ENCODE data around the gene C19orf47.

Gene C19orf47

DNA sequence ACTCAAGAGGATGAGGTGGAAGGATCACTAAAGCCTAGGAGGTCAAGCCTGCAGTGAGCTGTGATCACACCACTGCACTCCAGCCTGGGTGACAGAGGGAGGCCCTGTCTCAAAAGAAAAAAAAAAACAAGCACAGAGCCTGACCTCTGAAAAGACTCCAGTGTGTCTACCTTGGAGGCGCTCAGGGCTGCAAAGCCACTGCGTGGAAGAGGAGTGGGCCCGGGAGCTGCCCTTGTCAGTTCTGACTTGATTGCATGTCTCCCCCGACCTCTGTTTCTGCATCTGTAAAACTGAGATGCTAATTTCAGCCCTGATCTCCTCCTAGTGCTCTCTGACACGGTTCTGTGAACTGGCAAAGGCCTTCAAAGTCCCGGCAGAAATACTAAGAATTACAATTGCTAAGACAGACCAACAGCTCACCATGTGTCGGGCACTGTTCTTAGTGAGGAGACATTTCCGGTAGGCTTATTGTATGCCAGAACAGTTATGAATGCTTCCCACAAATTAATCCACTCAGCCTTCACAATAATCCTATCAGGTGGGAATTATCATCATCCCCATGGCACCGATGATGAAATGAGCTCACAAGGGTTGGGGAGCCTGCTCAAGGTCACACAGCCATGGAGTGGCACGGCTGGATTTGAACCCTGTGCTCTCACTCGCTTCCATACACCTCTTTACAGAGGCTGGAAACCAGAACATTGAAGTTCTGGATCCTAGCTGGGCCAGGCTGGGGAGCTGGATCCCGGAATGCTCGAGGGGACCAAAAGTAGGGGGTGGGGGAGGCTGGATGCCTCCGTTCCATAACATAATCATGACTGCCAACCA lies 66.6 kb downstream of the C19orf47 start:
- peaks cover 82% of the 10 kb centered on the region for H3K79me2 ChIP-seq (ENCODE audit: insufficient read depth, low read length)
- no peaks in the 10 kb centered on the region for H3K27me3 ChIP-seq (ENCODE audit: insufficient read depth, low read length, poor library complexity, severe bottlenecking)
- H3K4me2 ChIP-seq (ENCODE audit: low read depth, low read length, poor library complexity, severe bottlenecking), result peak overlapping the region; percentile 96
- TF ChIP-seq, protein P1, sequence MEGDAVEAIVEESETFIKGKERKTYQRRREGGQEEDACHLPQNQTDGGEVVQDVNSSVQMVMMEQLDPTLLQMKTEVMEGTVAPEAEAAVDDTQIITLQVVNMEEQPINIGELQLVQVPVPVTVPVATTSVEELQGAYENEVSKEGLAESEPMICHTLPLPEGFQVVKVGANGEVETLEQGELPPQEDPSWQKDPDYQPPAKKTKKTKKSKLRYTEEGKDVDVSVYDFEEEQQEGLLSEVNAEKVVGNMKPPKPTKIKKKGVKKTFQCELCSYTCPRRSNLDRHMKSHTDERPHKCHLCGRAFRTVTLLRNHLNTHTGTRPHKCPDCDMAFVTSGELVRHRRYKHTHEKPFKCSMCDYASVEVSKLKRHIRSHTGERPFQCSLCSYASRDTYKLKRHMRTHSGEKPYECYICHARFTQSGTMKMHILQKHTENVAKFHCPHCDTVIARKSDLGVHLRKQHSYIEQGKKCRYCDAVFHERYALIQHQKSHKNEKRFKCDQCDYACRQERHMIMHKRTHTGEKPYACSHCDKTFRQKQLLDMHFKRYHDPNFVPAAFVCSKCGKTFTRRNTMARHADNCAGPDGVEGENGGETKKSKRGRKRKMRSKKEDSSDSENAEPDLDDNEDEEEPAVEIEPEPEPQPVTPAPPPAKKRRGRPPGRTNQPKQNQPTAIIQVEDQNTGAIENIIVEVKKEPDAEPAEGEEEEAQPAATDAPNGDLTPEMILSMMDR (conservative IDR thresholded peaks at IDR 0.05; ENCODE audit: low read length), result no peak
- no peak for TF ChIP-seq EZH2phosphoT487 (IDR thresholded peaks at IDR 0.05; ENCODE audit: borderline replicate concordance)
- H3K9me3 ChIP-seq (ENCODE audit: insufficient read depth, low read depth, low read length), result no peaks in the 10 kb centered on the region
- H3K4me3 ChIP-seq (ENCODE audit: low read length, poor library complexity, severe bottlenecking), result peak overlapping the region; percentile 25
- no peak overlapping the region for H2AFZ ChIP-seq (ENCODE audit: low read length)
- peak overlapping the region; percentile 91 for H3K9ac ChIP-seq (ENCODE audit: low read depth, low read length, poor library complexity, severe bottlenecking)
- no peaks in the 10 kb centered on the region for H3K9me2 ChIP-seq (replicated peaks; ENCODE audit: low read depth, low read length)
- no peaks in the 10 kb centered on the region for H3K36me3 ChIP-seq (ENCODE audit: insufficient read depth, low read length)
- peaks cover 65% of the 10 kb centered on the region for H4K20me1 ChIP-seq (ENCODE audit: insufficient read depth, low read length, poor library complexity, severe bottlenecking)
- H3F3A ChIP-seq (ENCODE audit: low read depth), result peaks cover 3% of the 10 kb centered on the region; the same call in 1 of the 2 replicates
- peaks cover 54% of the 10 kb centered on the region for H3K4me1 ChIP-seq (ENCODE audit: insufficient read depth, low read length, poor library complexity, severe bottlenecking)

DNA sequence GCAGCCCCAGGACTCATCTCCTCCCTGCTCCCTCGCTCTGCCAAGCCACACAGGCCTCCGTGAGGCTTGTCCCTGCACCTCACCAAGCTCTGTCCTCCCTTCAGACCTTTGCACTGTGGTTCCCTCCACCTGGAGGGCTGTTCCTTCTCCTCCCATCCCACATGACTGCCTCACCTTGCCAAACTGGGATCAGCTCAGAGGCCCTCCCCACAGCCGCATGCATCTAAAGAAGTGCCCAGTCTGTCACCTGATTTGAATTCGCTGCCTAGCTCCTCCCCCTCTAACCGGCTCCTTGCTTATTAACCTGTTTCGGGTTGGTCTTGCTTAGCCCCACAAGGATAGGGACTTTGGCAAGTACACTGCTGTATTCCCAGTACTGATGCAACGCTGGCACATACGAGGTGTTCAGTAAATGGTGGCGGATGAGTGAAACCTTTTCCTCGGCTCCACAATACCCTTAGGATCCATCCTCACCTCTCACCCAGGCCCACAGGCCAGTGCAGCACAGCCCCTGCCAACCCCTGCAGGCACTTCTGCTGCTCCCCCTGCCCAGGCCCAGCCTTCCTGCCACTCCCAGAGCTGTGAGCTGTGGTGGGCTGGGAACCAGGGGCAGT lies 67.5 kb downstream of the C19orf47 start:
- peaks cover 90% of the 10 kb centered on the region for H3K79me2 ChIP-seq (ENCODE audit: insufficient read depth, low read length)
- H3K4me1 ChIP-seq (ENCODE audit: insufficient read depth, low read length, poor library complexity, severe bottlenecking), result peaks cover 45% of the 10 kb centered on the region
- H3K4me3 ChIP-seq (ENCODE audit: low read length, poor library complexity, severe bottlenecking), result peak overlapping the region; percentile 13
- H3K9me2 ChIP-seq (replicated peaks; ENCODE audit: low read depth, low read length), result no peaks in the 10 kb centered on the region
- H2AFZ ChIP-seq (ENCODE audit: low read length), result no peak overlapping the region
- TF ChIP-seq EZH2phosphoT487 (IDR thresholded peaks at IDR 0.05; ENCODE audit: borderline replicate concordance), result no peak
- TF ChIP-seq, protein P1 (conservative IDR thresholded peaks at IDR 0.05; ENCODE audit: low read length), result no peak
- H3K9ac ChIP-seq (ENCODE audit: low read depth, low read length, poor library complexity, severe bottlenecking), result peak overlapping the region; percentile 91
- peak overlapping the region; percentile 96 for H3K4me2 ChIP-seq (ENCODE audit: low read depth, low read length, poor library complexity, severe bottlenecking)
- H3K27me3 ChIP-seq (ENCODE audit: insufficient read depth, low read length, poor library complexity, severe bottlenecking), result no peaks in the 10 kb centered on the region
- peaks cover 65% of the 10 kb centered on the region for H4K20me1 ChIP-seq (ENCODE audit: insufficient read depth, low read length, poor library complexity, severe bottlenecking)
- H3K36me3 ChIP-seq (ENCODE audit: insufficient read depth, low read length), result no peaks in the 10 kb centered on the region
- peaks cover 1% of the 10 kb centered on the region; the same call in 1 of the 2 replicates for H3F3A ChIP-seq (ENCODE audit: low read depth)
- no peaks in the 10 kb centered on the region for H3K9me3 ChIP-seq (ENCODE audit: insufficient read depth, low read depth, low read length)

DNA sequence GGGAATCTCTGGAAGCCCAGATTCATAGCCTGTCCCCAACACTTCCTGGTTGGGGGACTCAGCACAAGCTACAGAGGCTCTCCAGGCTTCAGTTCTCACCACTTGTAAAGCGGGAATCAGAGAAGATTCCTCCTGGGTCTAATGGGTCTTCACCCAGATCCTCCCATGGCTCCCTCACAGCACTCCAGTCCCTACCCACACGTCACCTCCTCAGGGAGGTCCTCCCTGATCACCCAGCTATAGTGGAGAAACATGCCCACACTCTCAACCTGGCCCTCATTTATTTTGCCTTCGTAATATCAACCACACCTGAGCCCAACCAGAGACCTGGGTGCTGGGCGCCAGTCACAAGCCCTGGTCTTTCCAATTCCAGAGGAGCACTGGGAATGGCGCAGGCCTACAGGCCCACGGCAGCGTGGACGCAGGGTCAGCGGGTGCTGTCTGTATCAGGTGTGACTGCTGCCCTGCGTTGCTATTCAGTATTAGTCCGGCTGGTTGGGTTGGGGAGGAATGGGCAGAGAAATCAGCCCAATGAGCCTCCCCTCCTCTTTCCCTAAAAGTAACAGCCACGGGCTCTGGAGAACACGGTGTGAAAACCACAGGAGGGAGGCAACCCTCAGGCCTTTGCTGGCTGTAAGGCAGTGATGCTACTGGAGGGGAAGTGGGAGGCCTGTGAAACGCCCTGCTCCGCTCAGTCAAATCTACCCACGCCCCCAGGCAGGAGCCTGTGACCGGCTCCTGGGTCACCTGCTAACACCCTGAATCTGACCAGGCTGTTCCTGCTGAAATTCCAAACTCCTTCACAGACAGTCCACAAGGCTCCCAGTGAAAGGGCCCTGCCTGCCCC lies 68.2 kb downstream of the C19orf47 start:
- Histone ChIP-seq H3K27me3 (ENCODE audit: insufficient read depth, low read length, poor library complexity, severe bottlenecking) (no peaks in the 10 kb centered on the region), H3K4me2 (ENCODE audit: low read depth, low read length, poor library complexity, severe bottlenecking) (peak overlapping the region; percentile 96)

More for the DNA sequence above, 68.2 kb downstream of the C19orf47 start:
- Histone ChIP-seq H3K36me3 (ENCODE audit: insufficient read depth, low read length) (no peaks in the 10 kb centered on the region), H3K9me3 (ENCODE audit: insufficient read depth, low read depth, low read length) (no peaks in the 10 kb centered on the region), H3K4me3 (ENCODE audit: low read length, poor library complexity, severe bottlenecking) (no peak overlapping the region), H3K9me2 (replicated peaks; ENCODE audit: low read depth, low read length) (no peaks in the 10 kb centered on the region), H3F3A (ENCODE audit: low read depth) (no peaks in the 10 kb centered on the region), H3K9ac (ENCODE audit: low read depth, low read length, poor library complexity, severe bottlenecking) (peak overlapping the region; percentile 91), H2AFZ (ENCODE audit: low read length) (no peak overlapping the region), H4K20me1 (ENCODE audit: insufficient read depth, low read length, poor library complexity, severe bottlenecking) (peaks cover 68% of the 10 kb centered on the region), H3K4me1 (ENCODE audit: insufficient read depth, low read length, poor library complexity, severe bottlenecking) (peaks cover 44% of the 10 kb centered on the region), H3K79me2 (ENCODE audit: insufficient read depth, low read length) (peaks cover 94% of the 10 kb centered on the region)
- TF ChIP-seq, protein P1 (conservative IDR thresholded peaks at IDR 0.05; ENCODE audit: low read length), result no peak
- TF ChIP-seq EZH2phosphoT487 (IDR thresholded peaks at IDR 0.05; ENCODE audit: borderline replicate concordance), result no peak

All from Loucy (cell line).